Heart left ventricle (tissue), 13 donors: ENCODE data around the gene GRAMD2B.

Experiments used
- CTCF ChIP-seq, 12 donors: fragments of 200-600 bp; sonication (generic) in 4 of 12; IDR thresholded peaks; one replicate each; pipeline versions ENCODE4 v1.5.0 to v1.8.0; 2018 to 2022; ENCODE audit warnings: antibody characterized with exemption in 12 of 12, mild to moderate bottlenecking in 5 of 12
- POLR2A ChIP-seq, 2 donors: fragments of 450-650 bp; IDR thresholded peaks; one replicate each; pipeline ENCODE4 v1.6.1; 2017; ENCODE audit warnings: antibody characterized with exemption in 2 of 2, mild to moderate bottlenecking in 2 of 2, moderate library complexity in 2 of 2
- donor health status: ischemic (EF 13 %, LVEDD 7.1; RV severe dilation, severe dysfunction).
- donor health status: DM: no; HTN: yes; CAD: no.
- donor health status: DM: no; HTN: no; CAD: no.
- donor health status: ischemic (EF 25% LVEDD 6.9; RV normal size, moderate dysfunction).
- donor health status: ischemic (EF 25% LVEDD 5.7; RV mildly dilated, moderate dysfunction).
- donor health status: ischemic (EF 35%, LVEDD 5.7; RV mildly dilated, moderate dysfunction).
- donor health status: nonischemic (EF 11% LVEDD 7.7; RV severe dilation, severe dysfunction).
- donor health status: DM: yes; HTN: yes; CAD: no.
- donor health status: PGD.
- donor health status: ischemic (EF 29% LVEDD 5.4; RV normal size, mild dysfunction).
- donor health status: nonischemic (EF 23%, LVEDD 6.1; RV moderate dilation, normal function).

- TF ChIP-seq CTCF (IDR thresholded peaks at IDR 0.05) (no peak), POLR2A (IDR thresholded peaks at IDR 0.05) (no peak)
Measured at GRCh38 chr5:126455264-126455663, 32.1 kb downstream of the GRAMD2B start.
